H1 (cell line): ENCODE measurements around the gene CADPS. TPM values are rescaled to one million over a fixed set of nuclear protein-coding genes. Genes with fewer than 3 reads are reported as not detected.

Source experiments
- ASH2L ChIP-seq: fragments of 200-600, 300-600 bp; sonication (generic); IDR thresholded peaks from one replicate; pipeline ENCODE4 v1.7.1; 2017; ENCODE audit warnings: low read length
- RAD21 ChIP-seq, 2 experiments: IDR thresholded peaks in 1 of 2; conservative IDR thresholded peaks in 1 of 2; 2 replicates each; pipeline ENCODE4 v1.6.1; 2011; ENCODE audit warnings: low read depth in 2 of 2, low read length in 2 of 2, improper control_type of control experiment in 1 of 2, inconsistent platforms in 1 of 2, mild to moderate bottlenecking in 1 of 2, moderate library complexity in 1 of 2
- SIN3A ChIP-seq, 2 experiments: IDR thresholded peaks in 1 of 2; conservative IDR thresholded peaks in 1 of 2; 2 replicates each; pipeline ENCODE4 v1.6.1; 2011 to 2012; ENCODE audit warnings: low read length in 2 of 2, improper control_type of control experiment in 1 of 2, low read depth in 1 of 2, mild to moderate bottlenecking in 1 of 2
- SRF ChIP-seq: IDR thresholded peaks from 2 replicates; pipeline ENCODE4 v1.6.1; 2011; ENCODE audit warnings: mild to moderate bottlenecking, low read depth, low read length, moderate library complexity
- SUZ12 ChIP-seq: fragments of 200-600 bp; sonication (generic); IDR thresholded peaks from 2 replicates; pipeline ENCODE4 v1.6.1; 2012; ENCODE audit warnings: mild to moderate bottlenecking, inconsistent platforms, low read length, moderate library complexity, mixed read lengths
- polyA plus RNA-seq, 7 experiments: library from polyadenylated mRNA; depleted of rRNA in 3 of 7; stranded (reverse) in 5 of 7; unstranded in 2 of 7; fragments of >200 nt in 5 of 7; fragments of 200-250 nt in 2 of 7; gene quantifications; 1 replicate in 5 of 7; 2 replicates in 1 of 7; 4 replicates in 1 of 7; pipeline versions ENCODE4 v1.2.1 to v1.2.3, GENCODE V29; 2011 to 2013; ENCODE audit warnings: missing spikeins in 2 of 7, mixed read lengths in 2 of 7
- total RNA-seq: library from RNA; stranded (reverse); fragmentation: NEBNext Ultra II Directional; extraction: Animal tissue kit (Norgen Biotek cat#: 25700); gene quantifications from 2 replicates; pipeline ENCODE4 v1.2.1, GENCODE V29; 2021
- TF ChIP-seq, protein P1 (sequence below): IDR thresholded peaks from 2 replicates; pipeline ENCODE4 v1.6.1; 2012; ENCODE audit warnings: inconsistent platforms

CADPS gene
- total and polyA plus RNA-seq, 2 of the 8 experiments (the other 6 are each of a cell fraction or from before 2014, with no cell fraction given) = 7.1 to 10.2 TPM

- peak; percentile 22 to 38; a peak in 3 of 4 replicates for TF ChIP-seq RAD21 (IDR thresholded peaks at IDR 0.05 in 1 of 2, conservative IDR thresholded peaks at IDR 0.05 in 1 of 2; ENCODE audit: low read depth in 2 of 2, low read length in 2 of 2)
- TF ChIP-seq SIN3A (conservative IDR thresholded peaks at IDR 0.05 in 1 of 2, IDR thresholded peaks at IDR 0.05 in 1 of 2; ENCODE audit: low read depth in 1 of 2, low read length in 2 of 2) = peak; percentile 99
- TF ChIP-seq, protein P1, sequence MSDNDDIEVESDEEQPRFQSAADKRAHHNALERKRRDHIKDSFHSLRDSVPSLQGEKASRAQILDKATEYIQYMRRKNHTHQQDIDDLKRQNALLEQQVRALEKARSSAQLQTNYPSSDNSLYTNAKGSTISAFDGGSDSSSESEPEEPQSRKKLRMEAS = peak; percentile 91
- TF ChIP-seq ASH2L = no peak
- TF ChIP-seq SRF = no peak
- TF ChIP-seq SUZ12 = no peak
- TF ChIP-seq, all 59 proteins: peak for 7
These were observed 848 bp upstream of the CADPS start (continued) for GRCh38 chr3:62876064-62876463.
